T-cell (primary cell): ENCODE results near the gene GALNTL6. TPM values are rescaled to one million over a fixed set of nuclear protein-coding genes. Genes with fewer than 3 reads are reported as not detected.

Experiments
- ATAC-seq, 4 experiments: fragments of 200-7000 bp in 3 of 4; fragments of 150-1000 bp in 1 of 4; cut with Tn5 transposase; replicated peaks in 1 of 4; 1 replicate in 3 of 4; 2 replicates in 1 of 4; pipeline ENCODE4 v1.10.0; 2021; ENCODE audit warnings: moderate library complexity in 3 of 4, mild to moderate bottlenecking in 2 of 4, moderate number of reproducible peaks in 1 of 4
- CTCF ChIA-PET, 2 donors: fragments of 300-600 bp; sonication (Branson Sonifier 250); formaldehyde crosslinking; loops; one replicate each; lab custom pipeline; 2022; ENCODE audit warnings: antibody characterized with exemption in 2 of 2; lab: Charles Lee
- POLR2A ChIA-PET, 2 donors: fragments of 300-600 bp; sonication (Branson Sonifier 250); formaldehyde crosslinking; loops; one replicate each; lab custom pipeline; 2022; ENCODE audit warnings: antibody characterized with exemption in 2 of 2; lab: Charles Lee
- DNase-seq, 35 experiments: peaks; one replicate each; pipeline versions ENCODE4 v3.0.0 to v3.0.0-alpha.2; 2013 to 2023
- H3K27ac ChIP-seq: one replicate; pipeline ENCODE4 v1.5.1; 2013; ENCODE audit warnings: low read length
- H3K27me3 ChIP-seq, 2 experiments: replicated peaks in 1 of 2; 1 replicate in 1 of 2; 2 replicates in 1 of 2; pipeline versions ENCODE4 v1.6.1 to v1.7.0; 2013; ENCODE audit warnings: low read length in 1 of 2, mixed read lengths in 1 of 2; ENCODE audit not compliant: control insufficient read depth in 2 of 2, insufficient read depth in 2 of 2; ENCODE audit errors: extremely low read depth in 1 of 2
- H3K36me3 ChIP-seq, 2 donors: 1 replicate in 1 of 2; 2 replicates in 1 of 2; pipeline versions ENCODE4 v1.6.1 to v1.7.0; 2013; ENCODE audit warnings: low read length in 1 of 2; ENCODE audit not compliant: control insufficient read depth in 2 of 2, insufficient read depth in 1 of 2; ENCODE audit errors: extremely low read depth in 1 of 2
- H3K4me1 ChIP-seq, 2 experiments: 1 replicate in 1 of 2; 2 replicates in 1 of 2; pipeline versions ENCODE4 v1.6.1 to v1.7.0; 2013; ENCODE audit warnings: low read length in 2 of 2, mixed read lengths in 1 of 2; ENCODE audit not compliant: insufficient read depth in 2 of 2, control insufficient read depth in 1 of 2; ENCODE audit errors: extremely low read depth in 1 of 2
- H3K4me3 ChIP-seq, 2 donors: 1 replicate in 1 of 2; 2 replicates in 1 of 2; pipeline versions ENCODE4 v1.5.1 to v1.7.0; 2013; ENCODE audit warnings: mild to moderate bottlenecking in 2 of 2, low read length in 1 of 2, moderate library complexity in 1 of 2; ENCODE audit not compliant: control insufficient read depth in 1 of 2; ENCODE audit errors: extremely low read depth in 1 of 2
- H3K9me3 ChIP-seq: 2 replicates; pipeline ENCODE4 v1.7.0; 2013
- H3K27ac Mint-ChIP-seq, 2 donors: one replicate each; pipeline ENCODE4 v1.8.0; 2020 to 2021; ENCODE audit warnings: mild to moderate bottlenecking in 2 of 2, mixed read lengths in 2 of 2
- H3K27me3 Mint-ChIP-seq, 2 donors: one replicate each; pipeline ENCODE4 v1.8.0; 2021 to 2022; ENCODE audit warnings: mixed read lengths in 2 of 2
- H3K36me3 Mint-ChIP-seq: one replicate; pipeline ENCODE4 v1.8.0; 2021; ENCODE audit warnings: mixed read lengths
- H3K4me1 Mint-ChIP-seq, 3 donors: one replicate each; pipeline ENCODE4 v1.8.0; 2020 to 2022; ENCODE audit warnings: mixed read lengths in 3 of 3, mild to moderate bottlenecking in 1 of 3
- H3K4me3 Mint-ChIP-seq, 3 donors: one replicate each; pipeline ENCODE4 v1.8.0; 2020 to 2022; ENCODE audit warnings: mild to moderate bottlenecking in 3 of 3, mixed read lengths in 3 of 3, moderate library complexity in 3 of 3
- H3K9me3 Mint-ChIP-seq, 3 donors: one replicate each; pipeline ENCODE4 v1.8.0; 2020 to 2022; ENCODE audit warnings: mixed read lengths in 3 of 3
- WGBS: methylation state at CpG from one replicate; pipeline ENCODE4 v1.1.5; 2013; ENCODE audit warnings: missing lambda C conversion rate; ENCODE audit not compliant: insufficient coverage; 5-methylcytosine and 5-hydroxymethylcytosine counted together
- total RNA-seq, 35 experiments: library from RNA in 6 of 35; stranded (reverse) in 6 of 35; fragments of 120-200 nt in 1 of 35; gene quantifications; one replicate each; pipeline versions ENCODE4 v1.2.1 to v1.2.4 and lab custom pipeline; 2013 to 2026

The GALNTL6 gene
- total RNA-seq, 5 donors from 2014 or later (not counting 1 experiment from before 2014, with no cell fraction given), result not detected

DNA sequence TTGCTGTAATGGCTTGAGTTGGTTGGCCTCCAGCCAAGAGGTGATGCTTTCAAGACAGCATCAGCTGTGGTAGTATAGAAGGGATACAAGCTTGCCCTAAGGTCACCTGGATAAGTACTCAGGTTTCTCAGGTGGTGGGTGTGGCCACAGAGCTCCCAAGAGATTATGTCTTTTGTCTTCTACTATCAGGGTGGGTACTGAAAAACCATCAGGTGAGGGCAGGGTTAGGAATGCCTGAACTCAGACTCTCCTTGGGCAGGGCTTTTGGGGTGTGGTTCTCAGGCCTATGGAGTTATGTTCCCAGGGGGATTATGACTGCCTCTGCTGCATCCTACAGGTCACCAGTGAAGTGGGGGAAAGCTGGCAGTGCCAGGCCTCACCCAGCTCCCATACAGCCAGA is 700.8 kb downstream of the GALNTL6 start:
- no peak overlapping the region for H3K27ac ChIP-seq
- Mint-ChIP-seq H3K27ac (no peak overlapping the region), H3K4me1 (no peaks in the 10 kb centered on the region), H3K27me3 (no peaks in the 10 kb centered on the region), H3K36me3 (no peaks in the 10 kb centered on the region), H3K9me3 (peaks cover 0 to 4% (median 4%) of the 10 kb centered on the region in 3 donors), H3K4me3 (no peak overlapping the region)
- CTCF ChIA-PET, result no interaction called here
- H3K27me3 ChIP-seq, result no peaks in the 10 kb centered on the region
- DNase-seq (no peak), ATAC-seq (no peak)
- no peaks in the 10 kb centered on the region for H3K9me3 ChIP-seq
- no peaks in the 10 kb centered on the region for H3K36me3 ChIP-seq
- no peak overlapping the region for H3K4me3 ChIP-seq
- no peaks in the 10 kb centered on the region for H3K4me1 ChIP-seq
- POLR2A ChIA-PET, result no interaction called here

DNA sequence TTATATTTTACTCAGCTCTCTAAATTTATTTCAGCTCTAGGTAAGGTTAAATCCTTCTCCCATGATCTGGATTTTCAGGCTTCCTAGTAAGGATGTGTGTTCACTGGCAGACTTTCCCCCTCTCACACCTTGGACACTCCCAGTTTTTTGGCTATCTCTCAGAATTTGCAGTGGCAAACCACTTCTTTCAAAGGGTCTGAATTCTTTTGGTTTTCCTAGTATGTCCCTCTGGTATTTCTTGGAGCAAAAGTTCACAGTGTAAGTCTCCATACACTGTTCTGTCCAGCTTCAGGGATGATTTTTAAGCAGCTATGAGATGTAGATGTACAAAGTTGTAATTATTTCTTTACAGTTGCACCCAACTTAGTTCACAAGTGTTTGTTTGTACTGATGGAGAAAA is 701.6 kb downstream of the GALNTL6 start:
- no peak overlapping the region for H3K4me3 Mint-ChIP-seq
- Histone ChIP-seq H3K27me3 (no peaks in the 10 kb centered on the region), H3K4me1 (no peaks in the 10 kb centered on the region), H3K36me3 (no peaks in the 10 kb centered on the region), H3K4me3 (no peak overlapping the region), H3K9me3 (no peaks in the 10 kb centered on the region), H3K27ac (no peak overlapping the region)
- no peak for ATAC-seq
- POLR2A ChIA-PET, result no interaction called here
- no peak for DNase-seq
- H3K36me3 Mint-ChIP-seq, result no peaks in the 10 kb centered on the region
- peaks cover 0 to 4% (median 4%) of the 10 kb centered on the region in 3 donors for H3K9me3 Mint-ChIP-seq
- no peak overlapping the region for H3K27ac Mint-ChIP-seq
- no peaks in the 10 kb centered on the region for H3K27me3 Mint-ChIP-seq
- H3K4me1 Mint-ChIP-seq, result no peaks in the 10 kb centered on the region
- CTCF ChIA-PET, result no interaction called here

DNA sequence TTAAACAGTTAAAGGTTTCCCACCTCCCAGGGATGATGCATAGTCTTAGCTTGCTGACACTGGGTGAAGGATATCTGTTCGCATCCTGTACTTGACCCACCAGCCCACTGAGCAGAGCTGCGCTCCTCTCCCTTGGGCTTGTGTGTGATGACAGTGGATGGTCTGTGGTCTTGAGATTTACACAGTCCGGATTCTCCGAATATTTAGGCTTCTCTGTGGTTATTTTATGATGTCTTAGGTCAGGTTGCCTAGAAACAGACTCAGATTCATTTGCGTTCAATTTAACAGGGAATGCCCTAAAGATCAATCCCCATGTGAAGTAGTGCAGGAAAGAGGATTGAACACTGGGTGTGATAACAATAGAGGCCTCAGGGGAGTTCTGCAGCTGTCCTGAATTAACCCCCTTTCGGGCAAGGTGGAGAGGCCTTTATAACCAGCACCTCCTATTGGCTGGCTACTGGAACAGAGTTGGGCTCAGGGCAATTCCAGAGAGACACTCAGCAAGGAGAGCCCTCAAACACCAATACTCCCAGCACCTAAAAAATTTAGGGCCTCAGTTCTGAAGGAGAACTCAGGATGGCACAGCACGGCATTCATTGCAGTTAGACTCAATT is 702.2 kb downstream of the GALNTL6 start:
- ChIA-PET POLR2A (no interaction called here), CTCF (no interaction called here)
- no peak overlapping the region for H3K4me3 ChIP-seq
- no peaks in the 10 kb centered on the region for H3K9me3 ChIP-seq
- no peaks in the 10 kb centered on the region for H3K27me3 Mint-ChIP-seq
- H3K36me3 Mint-ChIP-seq, result no peaks in the 10 kb centered on the region
- DNase-seq, result no peak
- no peaks in the 10 kb centered on the region for H3K4me1 Mint-ChIP-seq
- peaks cover 0 to 4% (median 4%) of the 10 kb centered on the region in 3 donors for H3K9me3 Mint-ChIP-seq
- H3K4me1 ChIP-seq, result no peaks in the 10 kb centered on the region
- no peak for ATAC-seq
- H3K36me3 ChIP-seq, result no peaks in the 10 kb centered on the region
- H3K27ac Mint-ChIP-seq, result no peak overlapping the region
- H3K27ac ChIP-seq, result no peak overlapping the region
- no peak overlapping the region for H3K4me3 Mint-ChIP-seq
- WGBS, result 88% methylated on average over 5 of the region's 7 CpGs
- H3K27me3 ChIP-seq, result no peaks in the 10 kb centered on the region

DNA sequence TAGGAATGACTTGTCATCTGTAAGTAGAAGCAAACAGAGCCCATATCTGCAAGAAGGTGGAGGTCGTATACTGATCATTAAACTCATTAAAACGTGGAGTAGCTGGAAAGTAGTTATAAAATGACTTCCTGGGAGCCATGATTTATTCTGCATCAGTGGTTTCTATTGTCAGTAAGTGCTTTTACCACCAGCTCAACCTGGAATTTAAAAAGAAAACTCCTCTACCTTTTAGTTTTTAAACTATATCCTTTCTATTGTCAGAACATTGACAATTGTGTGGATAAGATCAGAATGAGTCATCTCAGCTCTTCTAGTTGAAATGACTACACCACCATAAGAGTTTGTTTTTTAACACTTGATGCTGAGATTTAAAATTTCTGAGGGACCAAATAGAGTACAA is 704.2 kb downstream of the GALNTL6 start:
- H3K4me1 Mint-ChIP-seq, result no peaks in the 10 kb centered on the region
- Histone ChIP-seq H3K9me3 (no peaks in the 10 kb centered on the region), H3K4me3 (no peak overlapping the region), H3K27me3 (no peaks in the 10 kb centered on the region), H3K4me1 (no peaks in the 10 kb centered on the region), H3K27ac (no peak overlapping the region), H3K36me3 (no peaks in the 10 kb centered on the region)
- no peak for DNase-seq
- H3K36me3 Mint-ChIP-seq, result no peaks in the 10 kb centered on the region
- no peaks in the 10 kb centered on the region for H3K27me3 Mint-ChIP-seq
- POLR2A ChIA-PET, result no interaction called here
- H3K27ac Mint-ChIP-seq, result no peak overlapping the region
- no peak overlapping the region for H3K4me3 Mint-ChIP-seq
- CTCF ChIA-PET, result no interaction called here
- no peak for ATAC-seq
- peaks cover 0 to 4% (median 4%) of the 10 kb centered on the region in 3 donors for H3K9me3 Mint-ChIP-seq
- WGBS, result no CpG with 5 or more reads among the region's 2 CpGs

DNA sequence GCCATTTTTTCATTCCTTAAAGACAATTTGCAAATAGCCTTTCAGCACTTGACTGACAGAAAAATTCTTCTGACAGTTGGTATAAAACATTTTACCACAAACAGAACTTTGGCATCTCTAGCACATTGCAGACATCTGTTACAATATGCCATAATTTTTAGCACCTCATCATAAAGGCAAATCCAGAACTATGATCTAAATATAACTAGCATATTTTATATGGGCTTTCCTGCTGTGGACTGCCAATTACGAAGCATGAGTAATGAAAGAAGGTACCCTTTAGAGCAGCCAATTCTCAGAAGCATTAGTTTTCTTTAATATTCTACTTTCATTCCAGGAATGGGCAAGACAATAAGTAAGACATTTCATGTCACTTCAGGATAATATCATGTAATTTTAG is 708.0 kb downstream of the GALNTL6 start:
- Histone ChIP-seq H3K36me3 (no peaks in the 10 kb centered on the region), H3K4me3 (no peak overlapping the region), H3K27me3 (no peaks in the 10 kb centered on the region), H3K4me1 (no peaks in the 10 kb centered on the region), H3K9me3 (no peaks in the 10 kb centered on the region), H3K27ac (no peak overlapping the region)
- Mint-ChIP-seq H3K36me3 (no peaks in the 10 kb centered on the region), H3K4me1 (no peaks in the 10 kb centered on the region), H3K9me3 (peaks cover 0 to 2% (median 0%) of the 10 kb centered on the region in 3 donors), H3K4me3 (no peak overlapping the region), H3K27ac (no peak overlapping the region), H3K27me3 (no peaks in the 10 kb centered on the region)
- ATAC-seq (no peak), DNase-seq (no peak)
- no CpG with 5 or more reads among the region's 1 CpG for WGBS
- ChIA-PET POLR2A (no interaction called here), CTCF (no interaction called here)

DNA sequence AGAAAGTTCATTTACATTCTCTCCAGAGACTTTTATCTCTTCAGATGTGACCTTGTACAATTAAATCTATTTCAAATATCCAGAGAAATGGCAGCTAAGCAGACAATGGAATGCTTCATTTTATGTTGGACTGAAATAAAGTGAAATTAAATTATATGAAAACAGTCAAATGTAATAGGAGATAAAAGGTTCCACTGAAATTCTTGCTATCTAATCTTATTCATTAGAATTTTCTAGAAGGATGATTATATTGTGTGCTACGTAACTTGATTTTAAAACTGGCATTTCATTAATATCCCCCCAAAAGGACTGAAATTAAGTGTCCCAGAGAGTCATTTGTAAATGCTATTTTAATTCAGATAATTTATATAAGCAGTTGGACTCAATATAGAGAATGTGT is 708.5 kb downstream of the GALNTL6 start:
- Histone ChIP-seq H3K9me3 (no peaks in the 10 kb centered on the region), H3K4me1 (no peaks in the 10 kb centered on the region), H3K36me3 (no peaks in the 10 kb centered on the region), H3K4me3 (no peak overlapping the region), H3K27ac (no peak overlapping the region), H3K27me3 (no peaks in the 10 kb centered on the region)
- Mint-ChIP-seq H3K27me3 (no peaks in the 10 kb centered on the region), H3K4me1 (no peaks in the 10 kb centered on the region), H3K9me3 (peaks cover 0 to 2% (median 0%) of the 10 kb centered on the region in 3 donors), H3K27ac (no peak overlapping the region), H3K36me3 (no peaks in the 10 kb centered on the region), H3K4me3 (no peak overlapping the region)
- no peak for DNase-seq
- ChIA-PET CTCF (no interaction called here), POLR2A (no interaction called here)
- ATAC-seq, result no peak
- WGBS, result no CpG with 5 or more reads among the region's 1 CpG

DNA sequence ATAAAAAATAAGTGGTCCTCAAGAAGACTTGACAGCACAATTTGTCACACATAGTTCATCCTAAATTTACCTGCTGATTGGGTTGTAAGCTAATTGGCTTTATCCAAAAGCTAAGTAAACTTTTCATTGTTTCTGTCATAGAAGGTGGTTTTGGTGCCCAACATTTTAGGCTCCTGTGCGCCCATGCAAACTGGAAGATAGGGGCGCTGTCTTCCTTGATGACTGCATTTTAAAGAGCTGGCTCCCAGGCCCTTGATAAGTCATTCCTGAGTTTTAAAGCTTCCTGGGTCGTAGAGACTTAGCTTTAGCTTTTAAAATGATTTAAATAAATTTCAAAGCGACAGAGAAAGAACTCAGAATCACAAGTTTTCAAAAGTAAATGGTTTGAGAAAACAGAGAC is 730.0 kb downstream of the GALNTL6 start:
- Histone ChIP-seq H3K27ac (no peak overlapping the region), H3K4me1 (no peaks in the 10 kb centered on the region), H3K27me3 (no peaks in the 10 kb centered on the region), H3K4me3 (no peak overlapping the region), H3K36me3 (no peaks in the 10 kb centered on the region), H3K9me3 (no peaks in the 10 kb centered on the region)
- H3K4me1 Mint-ChIP-seq, result no peaks in the 10 kb centered on the region
- H3K27ac Mint-ChIP-seq, result no peak overlapping the region
- ATAC-seq (no peak), DNase-seq (no peak)
- H3K27me3 Mint-ChIP-seq, result no peaks in the 10 kb centered on the region
- H3K36me3 Mint-ChIP-seq, result no peaks in the 10 kb centered on the region
- peaks cover 0 to 17% (median 8%) of the 10 kb centered on the region in 3 donors for H3K9me3 Mint-ChIP-seq
- H3K4me3 Mint-ChIP-seq, result no peak overlapping the region
- 70% methylated on average over 4 of the region's 4 CpGs for WGBS
- ChIA-PET POLR2A (no interaction called here), CTCF (no interaction called here)
